Natural killer cell (primary cell): ENCODE measurements around the gene EEPD1. TPM values are rescaled to one million over a fixed set of nuclear protein-coding genes. Genes with fewer than 3 reads are reported as not detected.

Experiments
- ATAC-seq, 3 donors: fragments of 150-1000 bp in 2 of 3; fragments of 200-7000 bp in 1 of 3; cut with Tn5 transposase; 1 replicate in 1 of 3; 2 replicates in 2 of 3; pipeline ENCODE4 v1.10.0; 2021; ENCODE audit warnings: mild to moderate bottlenecking in 2 of 3, moderate library complexity in 2 of 3
- DNase-seq, 2 donors: peaks; one replicate each; pipeline versions ENCODE4 v3.0.0 to v3.0.0-alpha.2; 2013 to 2021; ENCODE audit warnings: mixed read lengths in 1 of 2
- H3K27ac ChIP-seq: one replicate; pipeline ENCODE4 v1.5.1; 2013; ENCODE audit warnings: mild to moderate bottlenecking, low read length
- H3K27me3 ChIP-seq: one replicate; pipeline ENCODE4 v1.6.1; 2013; ENCODE audit warnings: low read length; ENCODE audit not compliant: control insufficient read depth, insufficient read depth
- H3K36me3 ChIP-seq: one replicate; pipeline ENCODE4 v1.6.1; 2013; ENCODE audit warnings: low read length; ENCODE audit not compliant: control insufficient read depth, insufficient read depth
- H3K4me1 ChIP-seq: one replicate; pipeline ENCODE4 v1.6.1; 2013; ENCODE audit warnings: low read length; ENCODE audit not compliant: control insufficient read depth, insufficient read depth
- H3K4me3 ChIP-seq: one replicate; pipeline ENCODE4 v1.5.1; 2013; ENCODE audit warnings: low read length
- H3K9me3 ChIP-seq: one replicate; pipeline ENCODE4 v1.6.1; 2013; ENCODE audit warnings: low read length; ENCODE audit not compliant: control insufficient read depth, insufficient read depth
- H3K27ac Mint-ChIP-seq, 2 donors: one replicate each; pipeline ENCODE4 v1.8.0; 2022; ENCODE audit warnings: mild to moderate bottlenecking in 2 of 2, mixed read lengths in 2 of 2, moderate library complexity in 1 of 2
- H3K27me3 Mint-ChIP-seq, 2 donors: one replicate each; pipeline ENCODE4 v1.8.0; 2022; ENCODE audit warnings: low read depth in 2 of 2, mixed read lengths in 2 of 2
- H3K36me3 Mint-ChIP-seq: one replicate; pipeline ENCODE4 v1.8.0; 2022; ENCODE audit warnings: mixed read lengths
- H3K4me1 Mint-ChIP-seq, 2 donors: one replicate each; pipeline ENCODE4 v1.8.0; 2022; ENCODE audit warnings: mixed read lengths in 2 of 2
- H3K4me3 Mint-ChIP-seq: one replicate; pipeline ENCODE4 v1.8.0; 2022; ENCODE audit warnings: mild to moderate bottlenecking, moderate library complexity, mixed read lengths
- H3K9me3 Mint-ChIP-seq, 2 donors: one replicate each; pipeline ENCODE4 v1.8.0; 2022; ENCODE audit warnings: mixed read lengths in 2 of 2
- WGBS: methylation state at CpG from one replicate; pipeline ENCODE4 v1.1.7; 2013; ENCODE audit warnings: missing lambda C conversion rate; ENCODE audit not compliant: insufficient coverage; 5-methylcytosine and 5-hydroxymethylcytosine counted together
- intact Hi-C: fragments of 100-400 bp; cut with micrococcal nuclease; formaldehyde crosslinking; loops from one replicate; pipeline ENCODE4 v1.14.2; 2022
- total RNA-seq, 4 donors: library from RNA; stranded (reverse); fragments of 120-200 nt in 1 of 4; gene quantifications; one replicate each; pipeline versions ENCODE4 v1.2.3 to v1.2.4, GENCODE V29; 2013 to 2022
- TF ChIP-seq, protein P1 (sequence below): fragments of 200-600 bp; IDR thresholded peaks from one replicate; pipeline ENCODE4 v1.8.0; 2022; ENCODE audit warnings: antibody characterized with exemption

EEPD1 gene
- total RNA-seq, 3 donors from 2014 or later (not counting 1 experiment from before 2014, with no cell fraction given) = 0.45 to 4.9 (median 1.4) TPM

DNA sequence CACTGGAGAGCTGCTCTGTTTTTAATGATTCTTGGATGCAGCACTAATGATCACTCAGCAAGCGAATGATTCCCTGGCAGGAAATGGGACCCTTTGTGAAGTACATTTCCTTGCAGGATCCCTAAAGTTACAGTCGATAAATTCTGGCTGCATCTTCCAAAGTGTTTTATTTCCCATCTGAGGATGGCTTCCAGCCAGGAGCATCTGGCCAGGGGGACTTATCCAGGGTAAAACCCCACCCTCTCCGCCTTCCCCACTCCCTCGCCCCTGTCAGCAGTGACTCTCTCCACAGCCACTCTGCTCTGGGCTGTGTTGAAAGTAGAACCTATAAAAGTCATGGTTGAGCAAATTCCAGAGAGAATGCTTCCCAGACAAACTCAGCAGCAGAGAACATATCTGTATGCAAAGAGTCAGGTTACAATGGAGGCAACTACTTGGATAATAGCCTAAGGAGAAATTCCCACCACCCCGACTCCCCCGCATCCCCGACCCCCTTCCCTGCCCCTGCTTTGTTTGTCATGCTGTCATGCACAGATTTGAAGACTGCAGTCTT lies 125.6 kb downstream of the EEPD1 start:
- WGBS = 94% methylated on average over 7 of the region's 7 CpGs
- no peak for ATAC-seq

DNA sequence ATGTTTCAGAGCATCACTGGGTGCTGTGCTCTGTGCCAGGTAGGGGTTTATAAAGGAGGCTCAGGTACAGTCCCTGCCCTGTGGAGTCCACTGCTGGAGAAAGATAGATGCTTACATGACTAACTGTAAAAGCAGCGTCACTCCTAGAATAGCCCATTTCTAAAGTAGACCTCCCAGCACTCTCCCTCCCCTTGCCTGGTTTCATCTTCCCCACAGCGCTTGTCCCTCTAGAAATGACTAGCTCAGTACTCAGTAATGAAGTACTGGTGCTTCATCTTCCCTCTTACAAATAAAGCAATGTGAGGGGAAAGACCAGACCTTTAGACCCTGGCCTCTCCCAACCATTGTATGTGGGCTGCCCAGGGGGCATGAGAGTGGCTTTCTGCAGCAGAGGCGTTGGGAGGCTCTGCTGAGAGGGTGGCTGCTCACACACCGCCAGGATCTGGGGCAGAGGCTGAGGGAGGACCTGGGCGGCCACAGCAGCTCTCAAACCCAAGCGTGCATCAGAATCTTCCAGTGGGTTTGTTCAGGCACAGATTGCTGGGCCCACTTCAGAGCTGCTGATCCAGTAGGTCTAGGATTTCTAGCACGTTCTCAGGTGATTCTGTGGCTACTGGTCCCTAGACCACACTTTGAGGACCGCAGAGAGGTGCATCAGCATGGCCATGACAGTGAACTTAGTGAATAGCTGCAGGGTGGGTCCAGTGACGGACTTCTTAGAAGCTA lies 126.3 kb downstream of the EEPD1 start:
- Mint-ChIP-seq H3K36me3 (no peaks in the 10 kb centered on the region), H3K27me3 (peaks cover 5 to 11% of the 10 kb centered on the region in 2 donors), H3K9me3 (no peaks in the 10 kb centered on the region), H3K4me3 (no peak overlapping the region), H3K27ac (no peak overlapping the region), H3K4me1 (peaks cover 9 to 16% of the 10 kb centered on the region in 2 donors)
- Histone ChIP-seq H3K4me1 (peaks cover 23% of the 10 kb centered on the region), H3K9me3 (no peaks in the 10 kb centered on the region), H3K36me3 (no peaks in the 10 kb centered on the region), H3K4me3 (no peak overlapping the region), H3K27me3 (no peaks in the 10 kb centered on the region), H3K27ac (no peak overlapping the region)
- TF ChIP-seq, protein P1, sequence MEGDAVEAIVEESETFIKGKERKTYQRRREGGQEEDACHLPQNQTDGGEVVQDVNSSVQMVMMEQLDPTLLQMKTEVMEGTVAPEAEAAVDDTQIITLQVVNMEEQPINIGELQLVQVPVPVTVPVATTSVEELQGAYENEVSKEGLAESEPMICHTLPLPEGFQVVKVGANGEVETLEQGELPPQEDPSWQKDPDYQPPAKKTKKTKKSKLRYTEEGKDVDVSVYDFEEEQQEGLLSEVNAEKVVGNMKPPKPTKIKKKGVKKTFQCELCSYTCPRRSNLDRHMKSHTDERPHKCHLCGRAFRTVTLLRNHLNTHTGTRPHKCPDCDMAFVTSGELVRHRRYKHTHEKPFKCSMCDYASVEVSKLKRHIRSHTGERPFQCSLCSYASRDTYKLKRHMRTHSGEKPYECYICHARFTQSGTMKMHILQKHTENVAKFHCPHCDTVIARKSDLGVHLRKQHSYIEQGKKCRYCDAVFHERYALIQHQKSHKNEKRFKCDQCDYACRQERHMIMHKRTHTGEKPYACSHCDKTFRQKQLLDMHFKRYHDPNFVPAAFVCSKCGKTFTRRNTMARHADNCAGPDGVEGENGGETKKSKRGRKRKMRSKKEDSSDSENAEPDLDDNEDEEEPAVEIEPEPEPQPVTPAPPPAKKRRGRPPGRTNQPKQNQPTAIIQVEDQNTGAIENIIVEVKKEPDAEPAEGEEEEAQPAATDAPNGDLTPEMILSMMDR = no peak
- ATAC-seq (no peak), DNase-seq (no peak)
- intact Hi-C loops = no loop called here
- 83% methylated on average over 9 of the region's 9 CpGs for WGBS

More for the DNA sequence above, 125.6 kb downstream of the EEPD1 start:
- intact Hi-C loops = no loop called here
- Mint-ChIP-seq H3K36me3 (no peaks in the 10 kb centered on the region), H3K4me3 (no peak overlapping the region), H3K4me1 (peaks cover 3 to 9% of the 10 kb centered on the region in 2 donors), H3K27me3 (peaks cover 5 to 11% of the 10 kb centered on the region in 2 donors), H3K9me3 (no peaks in the 10 kb centered on the region), H3K27ac (no peak overlapping the region)
- Histone ChIP-seq H3K36me3 (no peaks in the 10 kb centered on the region), H3K4me3 (no peak overlapping the region), H3K9me3 (no peaks in the 10 kb centered on the region), H3K27ac (no peak overlapping the region), H3K27me3 (no peaks in the 10 kb centered on the region), H3K4me1 (peaks cover 16% of the 10 kb centered on the region)
- TF ChIP-seq, protein P1 = no peak
- DNase-seq = no peak

DNA sequence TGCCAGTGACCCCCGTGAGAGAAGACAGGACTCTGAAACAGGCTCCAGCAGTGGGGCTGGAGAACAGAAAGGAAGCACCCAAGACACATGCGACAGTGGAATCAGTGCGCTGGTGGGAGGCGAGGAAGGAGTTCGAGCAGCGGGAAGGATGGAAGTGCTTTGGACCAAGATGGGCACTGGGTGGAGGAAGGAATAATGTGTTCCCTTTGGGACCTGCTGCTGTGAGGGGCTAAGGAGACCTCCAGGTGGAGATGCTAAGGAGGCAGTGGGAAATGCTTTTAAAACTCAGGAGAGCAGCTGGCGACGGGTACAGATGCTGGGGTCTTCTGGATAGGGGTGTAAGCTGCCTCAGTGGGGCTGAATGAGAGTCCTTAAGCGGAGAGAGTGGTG lies 126.9 kb downstream of the EEPD1 start:
- Histone ChIP-seq H3K27ac (no peak overlapping the region), H3K4me3 (no peak overlapping the region), H3K9me3 (no peaks in the 10 kb centered on the region), H3K4me1 (peaks cover 28% of the 10 kb centered on the region), H3K36me3 (no peaks in the 10 kb centered on the region), H3K27me3 (no peaks in the 10 kb centered on the region)
- TF ChIP-seq, protein P1 = no peak
- DNase-seq (no peak), ATAC-seq (no peak)
- no peaks in the 10 kb centered on the region for H3K36me3 Mint-ChIP-seq
- peaks cover 12 to 18% of the 10 kb centered on the region in 2 donors for H3K4me1 Mint-ChIP-seq
- no peak overlapping the region for H3K27ac Mint-ChIP-seq
- no peaks in the 10 kb centered on the region for H3K9me3 Mint-ChIP-seq
- intact Hi-C loops = no loop called here
- no peak overlapping the region for H3K4me3 Mint-ChIP-seq
- H3K27me3 Mint-ChIP-seq = peaks cover 5 to 11% of the 10 kb centered on the region in 2 donors
- WGBS = 86% methylated on average over 9 of the region's 9 CpGs
